PC-9 (cell line): ENCODE measurements around the gene GIT1. TPM values are rescaled to one million over a fixed set of nuclear protein-coding genes. Genes with fewer than 3 reads are reported as not detected.
A peak's percentile ranks its signal among the peaks of the same experiment; 100 is the strongest.

ENCODE experiments used
- BruUV-seq: library from RNA; stranded (reverse); fragments of 400-500 nt; replicated peaks from 2 replicates; lab custom pipeline; 2021; lab: Mats Ljungman, UMichigan
- CTCF ChIA-PET: fragments of 300-600 bp; sonication (Branson Sonifier 250); formaldehyde crosslinking; loops from one replicate; lab custom pipeline; 2022; ENCODE audit warnings: antibody characterized with exemption; lab: Charles Lee
- POLR2A ChIA-PET: fragments of 300-600 bp; sonication (Branson Sonifier 250); formaldehyde crosslinking; loops from one replicate; lab custom pipeline; 2022; ENCODE audit warnings: antibody characterized with exemption; ENCODE audit not compliant: unreplicated experiment; lab: Charles Lee
- DNase-seq, 2 experiments: peaks; one replicate each; pipeline versions ENCODE4 v3.0.0 to v3.0.0-alpha.2; 2015 to 2022; ENCODE audit warnings: mixed read lengths in 1 of 2
- H2AFZ ChIP-seq: fragments of 200-600 bp; sonication (generic); 2 replicates; pipeline ENCODE4 v1.8.1; 2017; ENCODE audit warnings: antibody characterized with exemption
- H3F3A ChIP-seq: fragments of 200-600 bp; sonication (generic); 2 replicates; pipeline ENCODE4 v1.8.1; 2017; ENCODE audit warnings: antibody characterized with exemption, mild to moderate bottlenecking, low read depth; ENCODE audit not compliant: insufficient read depth
- H3K27ac ChIP-seq: fragments of 200-600 bp; sonication (generic); 2 replicates; pipeline ENCODE4 v1.6.1; 2016; ENCODE audit warnings: mixed run types
- H3K27me3 ChIP-seq: fragments of 200-600 bp; sonication (generic); 2 replicates; pipeline ENCODE4 v1.6.1; 2016; ENCODE audit warnings: low read depth, mixed run types; ENCODE audit not compliant: insufficient read depth
- H3K36me3 ChIP-seq: fragments of 200-600 bp; sonication (generic); 2 replicates; pipeline ENCODE4 v1.6.1; 2016; ENCODE audit warnings: low read depth, mixed run types
- H3K4me1 ChIP-seq: fragments of 200-600 bp; sonication (generic); replicated peaks from 2 replicates; pipeline ENCODE4 v1.6.1; 2016; ENCODE audit warnings: mixed run types; ENCODE audit not compliant: insufficient read depth
- H3K4me2 ChIP-seq: fragments of 200-600 bp; sonication (generic); 2 replicates; pipeline ENCODE4 v1.6.1; 2017; ENCODE audit warnings: mixed run types
- H3K4me3 ChIP-seq: fragments of 200-600 bp; sonication (generic); 2 replicates; pipeline ENCODE4 v1.6.1; 2016; ENCODE audit warnings: mixed run types
- H3K79me2 ChIP-seq: fragments of 200-600 bp; sonication (generic); 2 replicates; pipeline ENCODE4 v1.6.1; 2017; ENCODE audit warnings: low read depth, mixed run types
- H3K9me2 ChIP-seq: fragments of 200-600 bp; sonication (generic); 2 replicates; pipeline ENCODE4 v1.8.1; 2017; ENCODE audit warnings: mild to moderate bottlenecking; ENCODE audit not compliant: insufficient read depth
- H3K9me3 ChIP-seq: fragments of 200-600 bp; sonication (generic); 2 replicates; pipeline ENCODE4 v1.8.1; 2016; ENCODE audit warnings: low read depth; ENCODE audit not compliant: insufficient read depth
- H4K20me1 ChIP-seq: fragments of 200-600 bp; sonication (generic); 2 replicates; pipeline ENCODE4 v1.8.1; 2017; ENCODE audit not compliant: insufficient read depth
- EZH2 ChIP-seq: fragments of 200-600 bp; sonication (generic); IDR thresholded peaks from 2 replicates; pipeline ENCODE4 v1.8.0; 2017; ENCODE audit warnings: antibody characterized with exemption, low read depth
- intact Hi-C: fragments of 100-400 bp; cut with micrococcal nuclease; formaldehyde crosslinking; loops from one replicate; pipeline ENCODE4 v1.10.0; 2022; ENCODE audit not compliant: unreplicated experiment
- total RNA-seq: library from RNA; stranded (reverse); gene quantifications from 2 replicates; pipeline ENCODE4 v1.2.3, GENCODE V29; 2021
- TF ChIP-seq, protein P1 (sequence below): fragments of 200-600 bp; sonication (generic); conservative IDR thresholded peaks from 2 replicates; pipeline ENCODE4 v1.6.1; 2017; ENCODE audit warnings: mixed run types, antibody characterized with exemption, mild to moderate bottlenecking, moderate library complexity

The GIT1 gene
- total RNA-seq, 1 experiment from 2014 or later = 84.8 TPM

DNA sequence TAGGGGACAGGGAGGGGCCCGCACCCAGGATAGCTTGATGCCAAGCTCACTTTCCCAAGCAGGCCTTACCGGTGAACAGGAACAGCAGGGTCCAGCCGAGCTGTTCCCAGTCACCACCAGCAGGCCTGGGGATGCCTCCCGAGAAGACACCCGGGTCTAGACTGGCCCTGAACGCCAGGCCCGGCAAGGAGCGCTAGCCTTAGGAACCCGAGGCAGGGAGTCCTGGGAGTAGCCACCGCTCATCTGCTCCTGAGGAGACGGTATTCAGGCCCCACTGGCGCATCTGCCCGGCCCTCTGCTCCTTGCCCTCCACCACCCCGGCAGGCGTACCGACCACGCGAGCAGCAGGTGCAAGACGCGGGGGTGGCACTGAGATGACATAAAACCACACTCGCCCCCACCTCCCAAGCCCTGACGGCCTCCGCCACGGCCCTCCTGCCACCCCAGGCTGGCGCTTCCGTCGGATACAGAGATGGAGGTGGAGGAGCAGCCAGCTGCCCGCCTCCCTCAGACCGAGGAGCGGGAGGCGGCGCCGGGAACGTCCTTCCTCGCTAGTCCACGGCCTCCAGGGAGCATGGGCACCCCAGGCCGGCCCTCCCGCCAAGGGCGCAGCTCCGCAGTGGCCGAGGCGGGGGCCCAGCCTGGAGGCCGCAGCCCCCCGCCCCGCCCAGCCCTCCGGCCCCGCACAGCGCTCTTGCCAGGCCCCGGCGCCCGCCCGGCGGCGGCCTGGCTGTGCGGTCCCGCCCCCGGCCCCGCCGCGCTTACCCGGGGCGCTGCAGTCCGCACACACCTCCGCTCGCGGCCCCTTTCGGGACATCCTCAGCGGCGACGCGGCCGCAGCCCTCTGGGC is 661 bp downstream of the GIT1 start:
- ChIA-PET CTCF (interaction anchor here (1.4 kb wide), 1 partner anchor 51 kb away, joined by 3 read pairs; no protein-coding TSS in a partner anchor), POLR2A (interaction anchor here (0.5 kb wide), 1 partner anchor 290 kb away, joined by 5 read pairs; no protein-coding TSS in a partner anchor)
- Histone ChIP-seq H3K4me2 (peak overlapping the region; percentile 86), H3K27ac (0 out of 2 replicates have a peak overlapping the region, but pooled peaks have one; percentile 4), H3K9me2 (no peaks in the 10 kb centered on the region), H2AFZ (peak overlapping the region; percentile 81), H3K4me1 (peaks cover 33% of the 10 kb centered on the region), H3K79me2 (peaks cover 48% of the 10 kb centered on the region), H3K4me3 (peak overlapping the region; percentile 93), H4K20me1 (peaks cover 11% of the 10 kb centered on the region), H3K27me3 (no peaks in the 10 kb centered on the region), H3K9me3 (no peaks in the 10 kb centered on the region), H3K36me3 (no peaks in the 10 kb centered on the region), H3F3A (peaks cover 30% of the 10 kb centered on the region)
- no peak for DNase-seq
- TF ChIP-seq, protein P1, sequence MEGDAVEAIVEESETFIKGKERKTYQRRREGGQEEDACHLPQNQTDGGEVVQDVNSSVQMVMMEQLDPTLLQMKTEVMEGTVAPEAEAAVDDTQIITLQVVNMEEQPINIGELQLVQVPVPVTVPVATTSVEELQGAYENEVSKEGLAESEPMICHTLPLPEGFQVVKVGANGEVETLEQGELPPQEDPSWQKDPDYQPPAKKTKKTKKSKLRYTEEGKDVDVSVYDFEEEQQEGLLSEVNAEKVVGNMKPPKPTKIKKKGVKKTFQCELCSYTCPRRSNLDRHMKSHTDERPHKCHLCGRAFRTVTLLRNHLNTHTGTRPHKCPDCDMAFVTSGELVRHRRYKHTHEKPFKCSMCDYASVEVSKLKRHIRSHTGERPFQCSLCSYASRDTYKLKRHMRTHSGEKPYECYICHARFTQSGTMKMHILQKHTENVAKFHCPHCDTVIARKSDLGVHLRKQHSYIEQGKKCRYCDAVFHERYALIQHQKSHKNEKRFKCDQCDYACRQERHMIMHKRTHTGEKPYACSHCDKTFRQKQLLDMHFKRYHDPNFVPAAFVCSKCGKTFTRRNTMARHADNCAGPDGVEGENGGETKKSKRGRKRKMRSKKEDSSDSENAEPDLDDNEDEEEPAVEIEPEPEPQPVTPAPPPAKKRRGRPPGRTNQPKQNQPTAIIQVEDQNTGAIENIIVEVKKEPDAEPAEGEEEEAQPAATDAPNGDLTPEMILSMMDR = no peak
- TF ChIP-seq EZH2 = no peak
- intact Hi-C loops = loop anchor here (1.0 to 2.0 kb wide), 2 partner anchors 20 to 34 kb away; partner anchors contain the start of genes CORO6 and TP53I13
- no TSS peak for BruUV-seq

DNA sequence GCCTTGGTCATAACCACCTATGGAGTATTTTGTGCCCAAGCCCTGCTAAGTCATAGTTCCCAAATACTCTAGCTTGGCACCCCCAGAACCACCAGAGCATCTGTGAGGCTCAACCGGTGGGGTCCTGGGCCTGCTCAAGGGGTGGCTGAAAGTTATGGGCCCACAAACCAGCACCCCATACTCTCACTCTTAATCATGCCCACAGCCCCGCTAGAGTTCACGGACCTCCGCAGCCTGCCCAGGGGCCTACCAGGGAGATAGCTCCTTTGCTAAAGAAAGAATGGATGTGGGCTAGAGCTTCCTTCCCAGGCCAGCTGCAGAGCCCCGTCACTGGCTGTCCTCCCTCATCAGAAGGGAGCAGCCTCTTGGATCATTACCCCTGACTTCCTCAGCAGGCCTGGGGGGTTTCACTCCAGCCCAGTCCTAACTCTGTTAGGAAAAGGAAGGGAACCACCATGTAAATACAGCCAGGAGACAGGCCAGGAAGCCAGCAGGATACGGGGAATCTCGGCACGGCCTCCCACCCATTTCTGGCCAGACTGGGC is 1.4 kb downstream of the GIT1 start:
- peaks cover 48% of the 10 kb centered on the region for H3K79me2 ChIP-seq
- POLR2A ChIA-PET = interaction anchor here (0.5 kb wide), 1 partner anchor 291 kb away, joined by 5 read pairs; no protein-coding TSS in a partner anchor
- peaks cover 33% of the 10 kb centered on the region for H3K4me1 ChIP-seq

DNA sequence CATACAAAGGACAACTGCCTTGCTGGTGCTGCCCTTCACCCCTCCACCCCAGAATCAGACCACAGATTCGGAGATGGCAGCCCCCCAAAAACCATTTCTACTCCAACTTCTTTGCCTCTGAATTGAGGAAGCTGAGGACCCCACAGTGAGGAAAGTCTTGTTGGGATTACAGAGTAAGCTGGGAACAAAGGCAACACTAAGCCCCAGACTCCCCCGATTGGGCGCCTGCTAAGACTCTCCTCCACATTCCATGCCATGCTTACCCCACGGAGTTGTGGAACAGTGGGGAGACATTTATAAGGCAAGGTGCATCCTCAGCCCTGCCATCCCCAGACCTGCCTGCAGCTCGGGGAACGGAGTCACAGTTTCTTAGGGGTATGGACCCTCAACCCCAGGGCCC is 1.9 kb downstream of the GIT1 start:
- peak overlapping the region; percentile 86 for H3K4me2 ChIP-seq
- no peaks in the 10 kb centered on the region for H3K36me3 ChIP-seq
- peak overlapping the region; percentile 93; the same call in 1 of the 2 replicates for H3K4me3 ChIP-seq
- H3K79me2 ChIP-seq = peaks cover 48% of the 10 kb centered on the region
- H3F3A ChIP-seq = peaks cover 27% of the 10 kb centered on the region
- H4K20me1 ChIP-seq = peaks cover 11% of the 10 kb centered on the region
- BruUV-seq = TSS peak; percentile 21
- ChIA-PET POLR2A (no interaction called here), CTCF (interaction anchor here (1.4 kb wide), 1 partner anchor 52 kb away, joined by 3 read pairs; no protein-coding TSS in a partner anchor)
- TF ChIP-seq EZH2 = no peak
- TF ChIP-seq, protein P1 = no peak
- no peaks in the 10 kb centered on the region for H3K9me2 ChIP-seq
- no peak for DNase-seq
- H3K27ac ChIP-seq = no peak overlapping the region
- H3K4me1 ChIP-seq = peaks cover 31% of the 10 kb centered on the region
- no peaks in the 10 kb centered on the region for H3K27me3 ChIP-seq
- intact Hi-C loops = no loop called here
- no peaks in the 10 kb centered on the region for H3K9me3 ChIP-seq
- no peak overlapping the region for H2AFZ ChIP-seq

More for the DNA sequence above, 1.4 kb downstream of the GIT1 start:
- DNase-seq = no peak
- Histone ChIP-seq H3K27ac (no peak overlapping the region), H3K36me3 (no peaks in the 10 kb centered on the region), H3K27me3 (no peaks in the 10 kb centered on the region), H3K4me3 (peak overlapping the region; percentile 93), H3K9me2 (no peaks in the 10 kb centered on the region), H2AFZ (no peak overlapping the region), H3K4me2 (peak overlapping the region; percentile 86), H4K20me1 (peaks cover 11% of the 10 kb centered on the region), H3K9me3 (no peaks in the 10 kb centered on the region), H3F3A (peaks cover 30% of the 10 kb centered on the region)
- TF ChIP-seq, protein P1 = no peak
- no peak for TF ChIP-seq EZH2
- CTCF ChIA-PET = interaction anchor here (1.4 kb wide), 1 partner anchor 51 kb away, joined by 3 read pairs; no protein-coding TSS in a partner anchor
- intact Hi-C loops = loop anchor here (2.0 kb wide), 1 partner anchor 35 kb away; the partner anchor contains the start of gene CORO6
- no TSS peak for BruUV-seq
